Measurements from ENCODE around the gene EEPD1.
"Not testable (repeated sequence)": the region's sequence is repeated elsewhere in the genome, so short reads cannot be mapped to it uniquely, and the experiment has no call there.

The EEPD1 gene

GRCh38 chr7:36217961-36218284 is 64.9 kb downstream of the EEPD1 start:
- DNase-seq = no peak

DNA sequence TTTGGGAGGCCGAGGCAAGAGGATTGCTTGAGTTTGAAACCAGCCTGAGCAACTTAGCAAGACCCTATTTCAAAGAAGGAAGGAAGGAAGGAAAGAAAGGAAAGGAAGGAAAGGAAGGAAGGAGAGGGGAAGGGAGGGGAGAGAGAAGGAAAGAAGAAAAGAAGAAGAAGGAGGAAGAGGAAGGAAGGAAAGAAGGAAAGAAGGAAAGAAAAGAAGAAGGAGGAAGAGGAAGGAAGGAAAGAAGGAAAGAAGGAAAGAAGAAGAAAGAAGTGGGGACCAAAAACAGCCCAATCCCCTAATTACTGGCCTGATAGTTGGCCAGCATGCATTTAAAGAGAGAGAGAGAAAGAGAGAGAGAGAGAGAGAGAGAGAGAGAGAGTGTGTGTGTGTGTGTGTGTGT is 66.4 kb downstream of the EEPD1 start:
- DNase-seq = no peak

DNA sequence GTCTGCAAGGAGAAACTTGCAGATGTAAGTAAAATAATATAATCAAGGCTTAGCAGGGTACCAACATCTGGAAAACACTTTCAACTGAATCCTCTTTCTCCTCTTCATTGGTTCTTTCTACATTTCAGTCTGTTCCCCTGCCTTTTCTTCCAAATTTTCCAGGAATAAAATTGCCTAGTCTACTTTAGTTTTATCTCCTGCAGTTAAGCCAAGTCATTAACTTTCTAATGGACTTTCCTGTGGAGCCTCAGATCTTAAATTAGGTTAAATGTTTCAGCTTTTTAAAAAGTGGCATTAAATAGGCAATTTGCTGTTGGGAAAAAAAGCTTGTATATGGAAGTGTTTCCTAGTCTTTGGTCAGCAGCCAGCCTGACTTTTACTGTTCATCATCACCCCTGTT is 70.8 kb downstream of the EEPD1 start:
- DNase-seq = no peak

DNA sequence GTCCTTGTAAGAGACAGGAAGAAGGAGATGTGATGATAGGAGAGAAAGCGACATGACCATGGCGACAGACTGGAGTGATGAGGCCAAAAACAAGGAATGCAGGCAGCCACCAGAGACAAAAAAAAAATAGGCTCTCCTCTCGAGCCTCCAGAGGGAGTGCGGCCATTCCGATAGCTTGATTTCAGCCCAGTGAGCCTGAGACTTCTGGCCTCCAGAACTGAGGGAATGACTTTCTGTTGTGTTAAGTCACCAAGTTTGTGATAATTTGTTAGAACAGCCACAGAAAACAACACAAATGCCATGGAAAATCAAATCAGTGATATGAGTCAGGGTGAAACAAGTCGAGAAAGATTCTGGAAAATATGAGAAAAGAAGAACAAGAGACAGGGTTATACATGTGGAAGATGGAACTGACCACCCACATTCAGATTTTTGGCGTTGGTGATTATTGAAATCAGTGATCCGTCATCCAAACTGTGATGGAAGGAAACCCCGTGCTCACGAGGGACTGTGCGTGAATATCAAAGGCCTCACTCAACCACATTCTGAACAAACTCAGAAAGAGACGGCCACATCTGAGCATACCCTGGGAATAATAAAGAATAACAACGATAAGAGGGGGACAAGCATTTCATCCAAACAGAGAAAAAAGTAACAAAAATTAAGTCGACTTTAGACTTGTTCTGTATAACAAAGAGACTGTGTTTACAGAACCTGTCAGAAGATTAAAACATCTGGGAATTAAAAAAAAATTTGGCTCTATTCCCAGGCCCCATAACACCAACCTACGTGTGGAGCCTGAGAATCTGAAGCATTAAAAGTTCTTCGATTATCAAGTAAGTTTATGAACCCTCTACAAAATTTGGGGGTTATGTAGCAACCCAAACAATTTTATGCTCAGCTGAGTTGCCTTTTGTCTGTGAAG is 72.1 kb downstream of the EEPD1 start:
- DNase-seq = no peak

GRCh38 chr7:36226151-36226550 is 73.1 kb downstream of the EEPD1 start:
- DNase-seq = no peak

GRCh38 chr7:36227223-36227622 is 74.2 kb downstream of the EEPD1 start:
- DNase-seq = no peak

GRCh38 chr7:36228039-36228438 is 75.0 kb downstream of the EEPD1 start:
- DNase-seq = no peak

GRCh38 chr7:36231406-36231805 is 78.4 kb downstream of the EEPD1 start:
- DNase-seq = no peak

DNA sequence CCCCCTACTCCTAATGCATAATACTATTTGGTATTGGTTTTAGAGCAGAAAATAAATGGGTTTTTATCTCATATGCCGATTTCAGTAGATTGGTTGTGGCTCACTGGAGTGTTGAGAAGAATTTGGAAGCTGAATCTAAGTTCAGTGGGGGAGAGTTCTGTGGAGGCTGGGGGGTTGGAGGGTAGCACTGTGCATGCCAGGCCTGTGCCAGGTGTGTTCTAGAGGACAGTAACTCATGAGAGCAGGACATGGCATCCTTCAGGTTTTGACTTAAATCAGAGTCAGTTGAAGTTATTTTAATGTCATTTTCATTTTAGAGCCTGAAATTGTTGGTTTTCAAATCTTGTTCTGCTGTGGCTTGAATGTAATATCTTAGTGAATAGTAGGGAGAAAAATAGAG is 79.5 kb downstream of the EEPD1 start:
- DNase-seq = no peak

DNA sequence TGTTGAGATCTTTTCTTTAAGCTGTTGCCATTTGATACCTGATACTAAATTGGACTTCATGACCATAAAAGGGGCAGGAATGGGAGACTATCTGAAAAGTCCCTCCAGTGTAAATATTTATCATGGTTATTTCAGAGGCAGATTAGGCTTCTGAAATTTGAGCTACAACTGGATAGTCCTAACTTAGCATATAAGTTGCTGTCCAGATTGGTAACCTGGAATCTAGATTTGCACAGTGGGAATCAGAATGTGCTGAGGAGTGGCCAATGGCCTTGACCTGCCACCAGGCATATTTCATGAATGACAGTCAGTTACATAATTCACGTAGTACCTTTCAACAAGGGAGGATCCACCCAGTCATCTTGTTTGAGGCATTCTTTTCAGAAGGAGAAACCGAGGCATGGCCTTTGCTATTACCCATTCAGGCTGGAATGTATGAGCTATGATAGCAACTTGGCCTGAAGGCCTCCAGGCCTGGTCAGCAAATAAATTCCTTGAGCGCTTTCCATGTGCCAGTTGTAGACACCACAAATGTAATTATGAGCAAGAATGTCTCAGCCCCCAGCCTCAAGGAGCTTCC is 80.0 kb downstream of the EEPD1 start:
- no peak for DNase-seq

GRCh38 chr7:36236073-36236472 is 83.0 kb downstream of the EEPD1 start:
- no peak for DNase-seq

- no peak for DNase-seq
Observed at GRCh38 chr7:36238138-36238537, 85.1 kb downstream of the EEPD1 start.

DNA sequence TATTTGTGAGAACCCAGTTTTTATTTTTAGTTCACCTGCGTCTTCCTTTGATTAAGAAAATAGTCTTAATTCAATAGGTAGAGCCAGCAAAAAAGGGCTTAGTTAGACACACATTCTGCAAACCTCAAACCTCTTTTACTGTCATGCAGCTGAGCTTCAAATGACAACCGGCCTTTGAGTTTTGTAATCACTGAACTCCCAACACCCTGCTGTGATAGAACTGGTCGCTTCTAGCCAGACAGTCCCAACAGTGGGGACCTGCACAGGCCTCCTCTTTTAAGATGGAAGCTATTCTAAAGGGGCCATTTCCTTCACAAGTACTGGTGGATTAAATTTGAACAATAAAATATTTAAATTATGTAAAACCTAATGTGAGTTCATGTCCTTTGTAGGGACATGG is 90.3 kb downstream of the EEPD1 start:
- DNase-seq = not testable (repeated sequence)

GRCh38 chr7:36244001-36244400 is 90.9 kb downstream of the EEPD1 start:
- DNase-seq = not testable (repeated sequence)

DNA sequence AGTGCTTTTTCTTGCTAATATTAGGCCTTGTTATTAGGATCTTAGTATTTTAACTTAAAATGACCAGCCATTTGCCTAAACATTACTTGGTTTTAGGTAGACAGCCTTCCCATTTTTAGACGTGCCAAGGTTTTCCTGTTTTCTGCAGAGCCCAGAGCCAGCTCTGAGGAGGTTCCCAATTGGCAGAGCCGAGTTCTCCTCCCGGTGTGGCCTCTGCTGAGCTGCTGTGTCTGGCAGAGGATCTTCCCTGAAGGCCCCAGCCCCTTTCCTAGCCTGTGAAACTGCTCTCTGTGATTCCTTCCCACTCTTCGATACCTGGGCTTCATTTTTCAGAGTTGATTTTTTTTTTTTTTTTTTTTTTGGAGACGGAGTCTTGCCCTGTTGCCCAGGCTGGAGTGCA is 91.4 kb downstream of the EEPD1 start:
- DNase-seq = no peak

GRCh38 chr7:36245684-36246299 is 92.7 kb downstream of the EEPD1 start:
- DNase-seq = no peak

DNA sequence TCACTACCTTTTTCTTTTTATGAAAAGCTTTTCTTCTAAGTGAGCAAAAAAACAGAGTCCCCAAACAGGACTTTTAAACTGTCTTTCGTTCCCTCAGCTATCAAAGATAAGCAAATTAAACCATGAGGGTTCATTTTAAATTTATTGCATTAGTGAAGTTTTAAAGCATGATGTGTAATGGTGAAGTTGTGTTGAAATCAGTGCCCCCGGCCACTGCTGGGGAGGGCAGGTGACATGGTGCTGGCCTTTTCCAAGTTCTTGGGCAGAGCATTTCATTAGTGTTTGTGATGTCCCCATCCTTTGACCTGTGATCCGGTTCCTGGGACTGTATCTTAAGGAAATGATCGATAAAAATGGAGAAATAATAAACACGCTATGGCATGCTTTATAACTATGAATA is 96.0 kb downstream of the EEPD1 start:
- DNase-seq = no peak

DNA sequence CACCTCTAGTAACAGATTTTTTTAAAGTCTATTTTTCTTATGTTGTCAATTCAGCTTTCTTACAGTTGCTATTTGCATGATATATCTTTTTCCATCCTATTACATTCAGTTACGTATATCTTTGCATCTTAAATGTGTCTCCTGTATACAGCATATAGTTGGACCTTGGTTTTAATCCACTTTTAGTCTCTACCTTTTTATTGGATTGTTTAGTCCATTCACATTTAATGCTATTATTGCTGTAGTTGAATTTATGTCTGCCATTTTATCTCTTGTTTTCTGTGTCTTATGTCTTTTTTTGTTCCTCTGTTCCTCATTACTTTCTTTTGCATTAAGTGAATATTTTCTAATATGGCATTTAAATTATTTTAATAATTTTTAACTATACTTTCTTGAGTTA is 100.6 kb downstream of the EEPD1 start:
- no peak for DNase-seq

DNA sequence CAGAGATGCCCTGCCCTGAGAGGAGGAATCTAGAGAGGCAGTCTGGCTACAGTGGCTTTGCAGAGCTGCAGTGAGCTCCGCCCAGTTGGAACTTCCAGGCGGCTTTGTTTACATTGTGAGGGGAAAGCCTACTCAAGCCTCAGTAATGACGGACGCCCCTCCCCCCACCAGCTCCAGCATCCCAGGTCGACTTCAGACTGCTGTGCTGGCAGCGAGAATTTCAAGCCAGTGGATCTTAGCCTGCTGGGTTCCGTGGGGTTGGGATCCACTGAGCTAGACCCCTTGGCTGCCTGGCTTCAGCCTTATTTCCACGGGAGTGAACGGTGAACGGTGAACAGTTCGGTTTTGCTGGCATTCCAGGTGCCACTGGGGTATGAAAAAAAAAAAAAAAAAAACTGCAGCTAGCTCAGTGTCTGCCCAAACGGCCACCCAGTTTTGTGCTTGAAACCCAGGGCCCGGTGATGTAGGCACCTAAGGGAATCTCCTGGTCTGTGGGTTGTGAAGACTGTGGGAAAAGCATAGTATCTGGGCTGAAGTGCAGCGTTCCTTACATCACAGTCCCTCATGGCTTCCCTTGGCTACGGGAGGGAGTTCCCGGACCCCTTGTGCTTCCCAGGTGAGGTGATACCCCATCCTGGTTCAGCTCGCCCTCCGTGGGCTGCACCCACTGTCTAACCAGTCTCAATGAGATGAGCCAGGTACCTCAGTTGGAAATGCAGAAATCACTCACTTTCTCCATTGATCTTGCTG is 105.6 kb downstream of the EEPD1 start:
- peak; percentile 53 for DNase-seq

DNA sequence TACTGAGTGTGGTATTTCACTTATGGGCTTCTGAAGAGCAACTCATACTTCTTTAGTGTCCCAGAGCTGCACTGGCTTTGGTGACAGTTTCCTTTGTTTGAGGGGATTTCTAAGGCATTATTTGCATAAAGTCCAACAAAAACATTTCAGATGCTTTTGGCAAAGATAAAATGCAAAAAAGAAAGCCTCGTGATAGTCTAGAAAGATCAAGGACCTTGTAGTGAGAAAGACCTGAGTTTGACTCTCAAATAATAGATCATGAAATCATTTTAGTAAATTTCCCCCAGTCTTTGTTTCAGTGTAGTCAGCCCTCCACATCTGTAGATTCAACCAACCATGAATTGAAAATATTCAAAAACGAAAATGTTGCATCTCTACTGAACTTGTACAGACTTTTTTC is 107.4 kb downstream of the EEPD1 start:
- DNase-seq = no peak

DNA sequence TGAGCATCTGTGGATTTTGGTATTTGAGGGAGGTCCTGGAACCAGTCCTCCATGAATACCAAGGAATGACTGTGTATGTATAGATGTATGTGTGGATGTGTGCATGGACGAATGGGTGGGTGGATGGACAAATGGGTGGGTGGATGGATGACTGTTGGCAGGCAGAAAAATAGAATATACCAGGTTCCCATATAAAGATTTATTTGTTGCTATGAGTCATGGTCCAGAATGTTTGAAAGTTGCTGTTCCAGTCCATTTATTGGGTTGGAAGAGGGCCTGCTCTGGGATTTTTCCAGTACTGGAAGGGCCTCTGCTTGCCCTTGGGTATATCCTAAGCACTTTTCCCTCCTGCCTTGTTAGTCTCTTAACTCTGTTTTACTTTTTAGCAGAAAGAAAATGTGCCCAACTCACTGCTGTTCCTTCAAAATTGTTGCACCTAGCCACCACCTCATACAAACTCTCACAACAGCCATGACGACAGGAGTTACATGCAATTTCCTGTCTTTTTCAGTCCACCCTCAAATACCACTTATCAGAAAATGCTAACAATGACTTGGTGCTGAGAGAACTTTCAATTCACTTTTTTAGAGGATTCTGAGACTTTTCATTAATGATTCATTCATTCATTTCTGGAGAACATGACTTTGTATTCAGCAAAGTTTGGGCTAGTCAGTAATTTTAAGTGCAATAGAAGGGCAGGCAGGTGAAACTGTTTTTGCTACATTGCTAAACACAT is 108.1 kb downstream of the EEPD1 start:
- DNase-seq = no peak

- DNase-seq = no peak
Observed at GRCh38 chr7:36262309-36263094, 109.4 kb downstream of the EEPD1 start.
